Calu3 (cell line): ENCODE measurements around the gene JAG2. TPM values are rescaled to one million over a fixed set of nuclear protein-coding genes. Genes with fewer than 3 reads are reported as not detected.

ENCODE experiments used
- BruUV-seq: library from RNA; stranded (reverse); fragments of 400-500 nt; replicated peaks from 2 replicates; lab custom pipeline; 2021; lab: Mats Ljungman, UMichigan
- CTCF ChIA-PET: fragments of 300-600 bp; sonication (Branson Sonifier 250); formaldehyde crosslinking; loops from one replicate; lab custom pipeline; 2022; ENCODE audit warnings: antibody characterized with exemption; lab: Charles Lee
- DNase-seq: peaks from one replicate; pipeline ENCODE4 v3.0.0; 2022
- H3K27ac Mint-ChIP-seq: one replicate; pipeline ENCODE4 v1.8.0; 2022; ENCODE audit warnings: mixed read lengths; ENCODE audit not compliant: unreplicated experiment
- H3K27me3 Mint-ChIP-seq: one replicate; pipeline ENCODE4 v1.8.0; 2022; ENCODE audit warnings: mixed read lengths; ENCODE audit not compliant: unreplicated experiment
- H3K36me3 Mint-ChIP-seq: one replicate; pipeline ENCODE4 v1.8.0; 2022; ENCODE audit warnings: mild to moderate bottlenecking, moderate library complexity, mixed read lengths; ENCODE audit not compliant: insufficient read depth, unreplicated experiment
- H3K4me1 Mint-ChIP-seq: one replicate; pipeline ENCODE4 v1.8.0; 2022; ENCODE audit warnings: mild to moderate bottlenecking, low read depth, mixed read lengths; ENCODE audit not compliant: unreplicated experiment
- H3K4me3 Mint-ChIP-seq: one replicate; pipeline ENCODE4 v1.8.0; 2022; ENCODE audit warnings: mild to moderate bottlenecking, low read depth, moderate library complexity, mixed read lengths; ENCODE audit not compliant: unreplicated experiment
- H3K9me3 Mint-ChIP-seq: one replicate; pipeline ENCODE4 v1.8.0; 2022; ENCODE audit warnings: low read depth, mixed read lengths; ENCODE audit not compliant: unreplicated experiment
- CTCF ChIP-seq: fragments of 200-600 bp; IDR thresholded peaks from one replicate; pipeline ENCODE4 v1.8.0; 2022; ENCODE audit warnings: antibody characterized with exemption; ENCODE audit not compliant: unreplicated experiment
- intact Hi-C: fragments of 100-400 bp; cut with micrococcal nuclease; formaldehyde crosslinking; loops from one replicate; pipeline ENCODE4 v1.10.0; 2022; ENCODE audit not compliant: unreplicated experiment
- total RNA-seq: library from RNA; stranded (reverse); gene quantifications from 2 replicates; pipeline ENCODE4 v1.2.3, GENCODE V29; 2022

Gene JAG2
- total RNA-seq, 1 experiment from 2014 or later, result 13.8 TPM

DNA sequence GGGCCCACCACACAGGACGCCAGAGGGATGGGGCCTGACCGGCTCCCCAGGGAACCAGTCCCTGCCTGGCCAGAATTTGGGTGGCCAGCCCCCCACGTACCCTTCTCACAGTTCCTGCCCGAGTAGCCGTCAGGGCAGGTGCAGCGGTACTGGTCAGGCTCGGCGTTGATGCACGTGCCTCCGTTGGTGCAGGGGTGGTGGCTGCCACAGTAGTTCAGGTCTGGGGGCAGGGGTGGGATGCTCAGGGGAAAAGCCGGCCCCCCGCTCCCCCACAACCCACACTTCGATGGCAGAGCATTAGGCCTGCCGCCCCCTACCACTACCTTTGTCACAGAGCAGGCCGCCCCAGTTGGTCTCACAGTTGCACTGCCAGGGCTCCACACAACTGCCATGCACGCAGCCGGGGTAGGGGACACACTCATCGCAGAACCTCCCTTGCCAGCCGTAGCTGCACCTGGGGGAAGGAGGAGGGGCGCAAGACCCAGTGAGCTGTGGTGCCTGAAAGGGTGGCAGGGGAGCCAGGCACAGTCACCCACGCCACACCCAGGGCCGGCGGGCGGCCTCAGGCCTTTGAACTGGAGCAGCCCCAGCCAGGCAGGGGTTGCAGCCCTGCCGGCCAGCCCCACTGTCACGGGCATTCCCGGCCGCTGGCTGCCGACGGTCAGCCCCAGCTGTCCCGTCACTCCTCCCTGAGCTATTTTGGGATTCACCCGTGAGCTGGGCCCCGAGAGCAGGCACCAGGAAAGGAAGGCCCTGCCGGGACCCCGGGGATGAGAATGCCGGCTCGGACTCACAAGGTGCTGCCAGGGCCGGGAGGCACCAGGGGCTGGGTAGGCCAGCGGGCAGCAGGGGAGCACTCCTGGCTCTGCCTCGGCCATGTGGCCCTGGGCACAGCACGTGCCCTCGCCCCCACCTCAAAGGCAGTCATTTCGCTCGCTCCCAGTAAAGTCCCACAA is 16.5 kb downstream of the JAG2 start:
- DNase-seq, result no peak
- Mint-ChIP-seq H3K4me1 (no peaks in the 10 kb centered on the region), H3K27me3 (no peaks in the 10 kb centered on the region), H3K4me3 (no peak overlapping the region), H3K27ac (no peak overlapping the region), H3K36me3 (peaks cover 9% of the 10 kb centered on the region), H3K9me3 (no peaks in the 10 kb centered on the region)
- TF ChIP-seq CTCF, result no peak
- CTCF ChIA-PET, result no interaction called here
- intact Hi-C loops, result no loop called here
- no TSS peak for BruUV-seq

GRCh38 chr14:105151084-105151837 is 17.3 kb downstream of the JAG2 start:
- DNase-seq, result no peak
- H3K36me3 Mint-ChIP-seq, result peaks cover 11% of the 10 kb centered on the region

GRCh38 chr14:105150368-105151083 is 18.1 kb downstream of the JAG2 start:
- Mint-ChIP-seq H3K27ac (no peak overlapping the region), H3K36me3 (peaks cover 11% of the 10 kb centered on the region), H3K4me1 (no peaks in the 10 kb centered on the region), H3K9me3 (no peaks in the 10 kb centered on the region), H3K4me3 (no peak overlapping the region), H3K27me3 (no peaks in the 10 kb centered on the region)
- intact Hi-C loops, result no loop called here
- no TSS peak for BruUV-seq
- no peak for TF ChIP-seq CTCF
- CTCF ChIA-PET, result no interaction called here
- DNase-seq, result no peak

More at GRCh38 chr14:105151084-105151837, 17.3 kb downstream of the JAG2 start:
- no TSS peak for BruUV-seq
- Mint-ChIP-seq H3K9me3 (no peaks in the 10 kb centered on the region), H3K27ac (no peak overlapping the region), H3K4me1 (no peaks in the 10 kb centered on the region), H3K4me3 (no peak overlapping the region), H3K27me3 (no peaks in the 10 kb centered on the region)
- intact Hi-C loops, result no loop called here
- CTCF ChIA-PET, result no interaction called here
- no peak for TF ChIP-seq CTCF

DNA sequence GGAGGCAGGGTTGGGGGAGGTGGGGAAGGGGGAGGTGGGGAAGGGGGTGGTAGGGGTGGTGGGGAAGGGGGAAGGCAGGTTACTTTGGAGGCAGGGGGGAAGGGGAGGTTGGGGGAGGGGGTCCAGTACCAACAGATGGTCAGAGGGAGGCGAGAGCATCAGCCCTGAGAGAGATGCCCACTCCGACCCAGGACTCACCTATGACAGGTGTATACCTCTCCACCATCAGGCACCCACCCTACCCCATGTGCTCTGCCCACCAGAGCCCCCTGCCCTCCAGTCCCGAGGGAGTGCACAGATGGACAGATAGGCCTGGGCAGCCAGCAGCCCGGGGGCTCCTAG is 18.6 kb downstream of the JAG2 start:
- no peak for DNase-seq
- TF ChIP-seq CTCF, result no peak
- no TSS peak for BruUV-seq
- H3K27me3 Mint-ChIP-seq, result no peaks in the 10 kb centered on the region
- no peak overlapping the region for H3K4me3 Mint-ChIP-seq
- intact Hi-C loops, result no loop called here
- CTCF ChIA-PET, result no interaction called here
- no peaks in the 10 kb centered on the region for H3K9me3 Mint-ChIP-seq
- H3K36me3 Mint-ChIP-seq, result peaks cover 11% of the 10 kb centered on the region
- no peak overlapping the region for H3K27ac Mint-ChIP-seq
- H3K4me1 Mint-ChIP-seq, result no peaks in the 10 kb centered on the region
